HepG2 (cell line): ENCODE measurements around the gene SLC2A13. TPM values are rescaled to one million over a fixed set of nuclear protein-coding genes. Genes with fewer than 3 reads are reported as not detected.

Source experiments
- ATAC-seq: fragments of 200-7000 bp; cut with Tn5 transposase; 3 replicates; pipeline ENCODE4 v1.9.1; 2020; ENCODE audit warnings: mild to moderate bottlenecking, moderate library complexity
- BruUV-seq: library from RNA; stranded (reverse); fragments of 400-500 nt; replicated peaks from 2 replicates; lab custom pipeline; 2021; lab: Mats Ljungman, UMichigan
- CTCF ChIA-PET: fragments of 300-600 bp; formaldehyde crosslinking; extraction: SDS; loops from one replicate; lab custom pipeline; 2021; ENCODE audit warnings: low total read pairs, inconsistent platforms, low intra/inter-chr PET ratio; lab: Yijun Ruan, JAX
- POLR2A ChIA-PET: fragments of 350-600 bp; sonication (Branson Sonifier 250); formaldehyde crosslinking; loops from one replicate; lab custom pipeline; 2020; ENCODE audit warnings: antibody characterized with exemption, inconsistent platforms; lab: Yijun Ruan, JAX
- DNase-seq: peaks from one replicate; pipeline ENCODE4 v3.0.0-alpha.2; 2015; ENCODE audit warnings: low spot score
- FAIRE-seq: peaks from 3 replicates; lab custom pipeline; 2011; peaks lifted over from hg19 to GRCh38; lab: Jason Lieb, UNC
- H2AFZ ChIP-seq: one replicate; pipeline ENCODE4 v1.6.1; 2011; ENCODE audit warnings: low read length, inconsistent platforms
- H3K27ac ChIP-seq: fragments of 300-600 bp; 3 replicates; pipeline ENCODE4 v1.8.0; 2011; ENCODE audit warnings: mixed run types, mild to moderate bottlenecking, mixed read lengths, low read length, inconsistent platforms; ENCODE audit not compliant: insufficient read depth; ENCODE audit errors: extremely low read length
- H3K27me3 ChIP-seq, 2 experiments: fragments of 200-600 bp in 1 of 2; 2 replicates in 1 of 2; 3 replicates in 1 of 2; pipeline versions ENCODE4 v1.6.0 to v1.8.0; 2011; ENCODE audit warnings: low read length in 2 of 2, mild to moderate bottlenecking in 2 of 2, moderate library complexity in 2 of 2, inconsistent platforms in 1 of 2; ENCODE audit not compliant: insufficient read depth in 2 of 2, control insufficient read depth in 1 of 2
- H3K36me3 ChIP-seq, 2 experiments: fragments of 200-600 bp in 1 of 2; replicated peaks in 1 of 2; 2 replicates in 1 of 2; 3 replicates in 1 of 2; pipeline versions ENCODE4 v1.5.1 to v1.8.0; 2011; ENCODE audit warnings: low read length in 2 of 2, inconsistent platforms in 1 of 2; ENCODE audit not compliant: insufficient read depth in 2 of 2, control insufficient read depth in 1 of 2
- H3K4me1 ChIP-seq: 2 replicates; pipeline ENCODE4 v1.5.1; 2012; ENCODE audit warnings: low read length, inconsistent platforms; ENCODE audit not compliant: insufficient read depth
- H3K4me2 ChIP-seq: 2 replicates; pipeline ENCODE4 v1.6.0; 2011; ENCODE audit warnings: low read depth, low read length, inconsistent platforms
- H3K4me3 ChIP-seq, 3 experiments: fragments of 200-600 bp in 1 of 3; sonication (generic), shearing (Covaris generic) in 1 of 3; replicated peaks in 1 of 3; 2 replicates each; pipeline ENCODE4 v1.5.1; 2011 to 2016; ENCODE audit warnings: low read length in 3 of 3, inconsistent platforms in 2 of 3, low read depth in 2 of 3, mild to moderate bottlenecking in 2 of 3, control low read depth in 1 of 3, mixed read lengths in 1 of 3; ENCODE audit not compliant: insufficient read depth in 1 of 3
- H3K79me2 ChIP-seq: one replicate; pipeline ENCODE4 v1.6.1; 2011; ENCODE audit warnings: low read length, inconsistent platforms; ENCODE audit not compliant: insufficient read depth
- H3K9ac ChIP-seq: 2 replicates; pipeline ENCODE4 v1.6.0; 2011; ENCODE audit warnings: mild to moderate bottlenecking, low read depth, low read length, inconsistent platforms; ENCODE audit not compliant: insufficient read depth
- H3K9me3 ChIP-seq: 2 replicates; pipeline ENCODE4 v1.5.1; 2012; ENCODE audit warnings: mild to moderate bottlenecking, low read length
- H4K20me1 ChIP-seq: 2 replicates; pipeline ENCODE4 v1.6.0; 2011; ENCODE audit warnings: inconsistent platforms, mild to moderate bottlenecking, low read length, moderate library complexity; ENCODE audit not compliant: insufficient read depth
- CEBPG ChIP-seq: IDR thresholded peaks from 2 replicates; pipeline ENCODE4 v1.6.1; 2016
- DNMT3B ChIP-seq: conservative IDR thresholded peaks from 2 replicates; pipeline ENCODE4 v1.6.1; 2016; ENCODE audit warnings: missing biosample characterization, control low read depth
- HNRNPK ChIP-seq: fragments of 200-400 bp; formaldehyde crosslinking; IDR thresholded peaks from 2 replicates; pipeline ENCODE4 v1.6.1; 2018; ENCODE audit warnings: low read length, low read depth, moderate library complexity, mild to moderate bottlenecking; ENCODE audit not compliant: poor library complexity, severe bottlenecking
- MXD4 ChIP-seq: IDR thresholded peaks from 2 replicates; pipeline ENCODE4 v1.6.1; 2016; ENCODE audit warnings: mild to moderate bottlenecking, missing biosample characterization, missing genetic modification reagents
- MYC ChIP-seq: sonication (generic); formaldehyde crosslinking; IDR thresholded peaks from 2 replicates; pipeline ENCODE4 v1.9.0; 2021; ENCODE audit warnings: missing genetic modification reagents, borderline replicate concordance
- SSRP1 ChIP-seq: IDR thresholded peaks from 2 replicates; pipeline ENCODE4 v1.6.1; 2016; ENCODE audit warnings: control low read depth
- ZKSCAN5 ChIP-seq: sonication (generic); formaldehyde crosslinking; IDR thresholded peaks from 2 replicates; pipeline ENCODE4 v1.5.1; 2020; ENCODE audit warnings: mild to moderate bottlenecking, missing genetic modification reagents
- ZNF160 ChIP-seq: sonication (generic); formaldehyde crosslinking; IDR thresholded peaks from 2 replicates; pipeline ENCODE4 v1.8.0; 2022; ENCODE audit warnings: mild to moderate bottlenecking, inconsistent platforms, missing genetic modification reagents
- ZNF256 ChIP-seq: sonication (generic); formaldehyde crosslinking; conservative IDR thresholded peaks from 2 replicates; pipeline ENCODE4 v1.4.0; 2020; ENCODE audit warnings: missing genetic modification reagents
- ZNF577 ChIP-seq: sonication (generic); formaldehyde crosslinking; IDR thresholded peaks from 2 replicates; pipeline ENCODE4 v1.4.0; 2020; ENCODE audit warnings: mild to moderate bottlenecking, low read depth, missing genetic modification reagents, borderline replicate concordance
- ZNF773 ChIP-seq: sonication (generic); formaldehyde crosslinking; IDR thresholded peaks from 2 replicates; pipeline ENCODE4 v1.4.0; 2020; ENCODE audit warnings: missing genetic modification reagents, borderline replicate concordance
- WGBS: methylation state at CpG from one replicate; pipeline ENCODE4 v1.1.6; 2017; ENCODE audit warnings: low lambda C conversion rate; 5-methylcytosine and 5-hydroxymethylcytosine counted together
- in situ Hi-C: cut with HindIII; loops from 2 replicates; pipeline ENCODE4 v1.10.0; 2017; ENCODE audit warnings: low pct_unique_long_range_greater_than_20kb; ENCODE audit not compliant: extremely low pct_ligation_motif_present
- intact Hi-C: fragments of 100-400 bp; cut with micrococcal nuclease; formaldehyde crosslinking; loops from one replicate; pipeline ENCODE4 v1.10.0; 2022; ENCODE audit not compliant: unreplicated experiment
- polyA plus RNA-seq, 8 experiments: library from polyadenylated mRNA; depleted of rRNA in 3 of 8; stranded (reverse) in 7 of 8; unstranded in 1 of 8; fragments of >200 nt; fragmentation: Illumina TruSeq in 4 of 8; extraction: Trizol in 4 of 8; gene quantifications; 2 replicates each; pipeline versions ENCODE4 v1.2.1 to v1.2.3, GENCODE V29; 2011 to 2016; ENCODE audit warnings: low read depth in 4 of 8, missing spikeins in 1 of 8, mixed read lengths in 1 of 8; ENCODE audit not compliant: insufficient read depth in 1 of 8
- total RNA-seq, 5 experiments: library from RNA; depleted of rRNA; stranded (reverse); fragments of >200 nt; fragmentation: Illumina TruSeq; extraction: Trizol; gene quantifications; 2 replicates each; pipeline ENCODE4 v1.2.3, GENCODE V29; 2016; ENCODE audit warnings: low read depth in 1 of 5
- TF ChIP-seq, protein P1 (sequence below): sonication (generic); formaldehyde crosslinking; IDR thresholded peaks from 2 replicates; pipeline ENCODE4 v1.4.0; 2020; ENCODE audit warnings: missing genetic modification reagents
- TF ChIP-seq, protein P2 (sequence below): sonication (generic); formaldehyde crosslinking; conservative IDR thresholded peaks from 2 replicates; pipeline ENCODE4 v1.5.0; 2020; ENCODE audit warnings: missing genetic modification reagents
- TF ChIP-seq, protein P3 (sequence below): IDR thresholded peaks from 2 replicates; pipeline ENCODE4 v1.6.1; 2016; ENCODE audit warnings: missing compliant biosample characterization, missing genetic modification reagents, borderline replicate concordance

The SLC2A13 gene
- total and polyA plus RNA-seq, 2 of the 13 experiments (the other 11 are each of a cell fraction or from before 2014, with no cell fraction given) = 5.5 to 6.0 TPM

DNA sequence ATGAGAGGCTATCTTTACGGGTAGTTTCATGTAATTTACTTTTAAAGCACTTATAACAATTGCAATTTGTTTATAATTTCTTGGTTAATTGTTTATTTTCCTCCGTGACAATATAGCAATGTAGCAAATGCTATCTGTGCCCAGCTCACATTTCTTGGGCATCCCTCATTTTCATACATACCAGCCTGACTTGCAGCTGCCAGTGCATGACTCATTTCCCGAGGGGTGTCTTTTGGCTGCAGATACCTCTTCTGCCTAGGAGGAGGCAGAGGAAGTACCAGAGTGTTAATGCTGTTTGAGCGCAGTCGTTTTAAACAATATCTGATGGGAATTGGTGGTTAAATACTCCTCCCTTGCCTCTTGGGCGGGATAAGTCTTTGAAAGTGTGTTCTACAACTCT lies 382.1 kb downstream of the SLC2A13 start (continued):
- no peak for TF ChIP-seq HNRNPK
- no peak for TF ChIP-seq MYC (CRISPR knock-in tag)
- no peak for TF ChIP-seq DNMT3B

DNA sequence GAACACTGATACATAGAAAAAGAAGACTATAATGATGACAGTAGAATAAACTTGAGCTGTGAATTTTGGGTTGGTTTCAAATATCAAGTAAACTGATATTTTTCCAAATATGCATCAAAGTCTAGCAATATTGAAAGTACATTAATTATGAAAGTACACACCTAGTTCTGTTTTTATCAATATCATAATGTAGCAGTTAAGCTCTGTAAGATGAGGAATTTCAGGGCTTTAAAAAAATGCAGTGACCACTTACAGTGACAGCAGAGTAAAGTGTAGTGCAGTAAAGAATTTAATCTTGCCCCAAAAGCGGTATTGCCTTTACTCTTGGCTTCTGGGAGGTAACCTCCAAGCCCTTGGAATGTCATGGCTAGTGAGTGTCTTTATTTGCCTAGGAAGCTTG lies 383.4 kb downstream of the SLC2A13 start:
- 0% methylated on average over 1 of the region's 1 CpG for WGBS
- Histone ChIP-seq H3K79me2 (no peaks in the 10 kb centered on the region), H3K9ac (no peak overlapping the region), H3K36me3 (no peaks in the 10 kb centered on the region), H3K27me3 (no peaks in the 10 kb centered on the region), H2AFZ (no peak overlapping the region), H3K27ac (no peak overlapping the region), H4K20me1 (no peaks in the 10 kb centered on the region), H3K4me2 (no peak overlapping the region), H3K9me3 (no peaks in the 10 kb centered on the region), H3K4me3 (no peak overlapping the region), H3K4me1 (no peaks in the 10 kb centered on the region)
- no peak for TF ChIP-seq ZNF256 (CRISPR knock-in tag)
- no peak for TF ChIP-seq SSRP1 (CRISPR knock-in tag)
- TF ChIP-seq ZNF577 (CRISPR knock-in tag) = no peak
- TF ChIP-seq ZKSCAN5 (CRISPR knock-in tag) = no peak
- TF ChIP-seq ZNF773 (CRISPR knock-in tag) = no peak
- no peak for TF ChIP-seq MXD4 (CRISPR knock-in tag)
- TF ChIP-seq, protein P1, sequence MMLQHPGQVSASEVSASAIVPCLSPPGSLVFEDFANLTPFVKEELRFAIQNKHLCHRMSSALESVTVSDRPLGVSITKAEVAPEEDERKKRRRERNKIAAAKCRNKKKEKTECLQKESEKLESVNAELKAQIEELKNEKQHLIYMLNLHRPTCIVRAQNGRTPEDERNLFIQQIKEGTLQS (CRISPR knock-in tag) = no peak
- no peak for TF ChIP-seq CEBPG (CRISPR knock-in tag)
- TF ChIP-seq, protein P2, sequence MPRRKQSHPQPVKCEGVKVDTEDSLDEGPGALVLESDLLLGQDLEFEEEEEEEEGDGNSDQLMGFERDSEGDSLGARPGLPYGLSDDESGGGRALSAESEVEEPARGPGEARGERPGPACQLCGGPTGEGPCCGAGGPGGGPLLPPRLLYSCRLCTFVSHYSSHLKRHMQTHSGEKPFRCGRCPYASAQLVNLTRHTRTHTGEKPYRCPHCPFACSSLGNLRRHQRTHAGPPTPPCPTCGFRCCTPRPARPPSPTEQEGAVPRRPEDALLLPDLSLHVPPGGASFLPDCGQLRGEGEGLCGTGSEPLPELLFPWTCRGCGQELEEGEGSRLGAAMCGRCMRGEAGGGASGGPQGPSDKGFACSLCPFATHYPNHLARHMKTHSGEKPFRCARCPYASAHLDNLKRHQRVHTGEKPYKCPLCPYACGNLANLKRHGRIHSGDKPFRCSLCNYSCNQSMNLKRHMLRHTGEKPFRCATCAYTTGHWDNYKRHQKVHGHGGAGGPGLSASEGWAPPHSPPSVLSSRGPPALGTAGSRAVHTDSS (CRISPR knock-in tag) = no peak
- TF ChIP-seq, protein P3, sequence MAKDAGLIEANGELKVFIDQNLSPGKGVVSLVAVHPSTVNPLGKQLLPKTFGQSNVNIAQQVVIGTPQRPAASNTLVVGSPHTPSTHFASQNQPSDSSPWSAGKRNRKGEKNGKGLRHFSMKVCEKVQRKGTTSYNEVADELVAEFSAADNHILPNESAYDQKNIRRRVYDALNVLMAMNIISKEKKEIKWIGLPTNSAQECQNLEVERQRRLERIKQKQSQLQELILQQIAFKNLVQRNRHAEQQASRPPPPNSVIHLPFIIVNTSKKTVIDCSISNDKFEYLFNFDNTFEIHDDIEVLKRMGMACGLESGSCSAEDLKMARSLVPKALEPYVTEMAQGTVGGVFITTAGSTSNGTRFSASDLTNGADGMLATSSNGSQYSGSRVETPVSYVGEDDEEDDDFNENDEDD (CRISPR knock-in tag) = no peak
- no peak for TF ChIP-seq ZNF160 (CRISPR knock-in tag)
- DNase-seq (no peak), ATAC-seq (no peak), FAIRE-seq (no peak)
- intact Hi-C loops = no loop called here
- no TSS peak for BruUV-seq
- in situ Hi-C loops = no loop called here
- POLR2A ChIA-PET = no interaction called here
- CTCF ChIA-PET = no interaction called here
